CD4-positive, alpha-beta T cell treated with Interleukin-2 at 100 ng/mL for 4 hours (primary cell): ENCODE results near the gene SLC27A5.
"Not testable (repeated sequence)": the region's sequence is repeated elsewhere in the genome, so short reads cannot be mapped to it uniquely, and the experiment has no call there.

Experiments used
- DNase-seq: peaks from one replicate; pipeline ENCODE4 v3.0.0-alpha.2; 2020; ENCODE audit warnings: low spot score

Gene SLC27A5

GRCh38 chr19:58522709-58523108 lies 10.9 kb upstream of the SLC27A5 start:
- no peak for DNase-seq

- no peak for DNase-seq
These were observed 9.9 kb upstream of the SLC27A5 start for GRCh38 chr19:58521651-58522050.

GRCh38 chr19:58520257-58520599 lies 8.4 kb upstream of the SLC27A5 start:
- no peak for DNase-seq

- DNase-seq: peak; percentile 94
These were observed 7.8 kb upstream of the SLC27A5 start, which contains the start of gene ZBTB45 for GRCh38 chr19:58519355-58520256. Gene ZBTB45, minus strand, starts transcription at chr19:58519810. Its CDS starts 2,137 bp downstream, at chr19:58517673.

GRCh38 chr19:58519087-58519354 lies 7.2 kb upstream of the SLC27A5 start:
- DNase-seq: peak; percentile 53

- DNase-seq: no peak
These were observed 6.7 kb upstream of the SLC27A5 start for GRCh38 chr19:58518256-58519086.

- DNase-seq: no peak
These were observed 5.4 kb upstream of the SLC27A5 start for GRCh38 chr19:58516964-58517833.

GRCh38 chr19:58516246-58516836 lies 4.5 kb upstream of the SLC27A5 start:
- no peak for DNase-seq

- DNase-seq: no peak
These were observed 3.5 kb upstream of the SLC27A5 start for GRCh38 chr19:58515259-58515658.

- no peak for DNase-seq
These were observed 2.8 kb upstream of the SLC27A5 start for GRCh38 chr19:58514564-58515022.

GRCh38 chr19:58513694-58514563 lies 2.1 kb upstream of the SLC27A5 start:
- DNase-seq: peak; percentile 95

GRCh38 chr19:58513213-58513693 lies 1.5 kb upstream of the SLC27A5 start:
- no peak for DNase-seq

GRCh38 chr19:58510084-58510862 lies 1.5 kb downstream of the SLC27A5 start:
- no peak for DNase-seq

GRCh38 chr19:58509731-58510083 lies 2.1 kb downstream of the SLC27A5 start:
- DNase-seq: no peak

- DNase-seq: not testable (repeated sequence)
These were observed 4.1 kb downstream of the SLC27A5 start for GRCh38 chr19:58507602-58508223.

GRCh38 chr19:58500242-58500641 lies 11.6 kb downstream of the SLC27A5 start:
- no peak for DNase-seq

GRCh38 chr19:58499021-58499927 lies 12.5 kb downstream of the SLC27A5 start:
- DNase-seq: peak; percentile 96

- no peak for DNase-seq
These were observed 13.3 kb downstream of the SLC27A5 start for GRCh38 chr19:58498316-58499020.
